GM23338 (cell line): ENCODE data around the gene RUSC2. TPM values are rescaled to one million over a fixed set of nuclear protein-coding genes. Genes with fewer than 3 reads are reported as not detected.

Experiments used
- ATAC-seq: fragments of 200-7000 bp; cut with Tn5 transposase; 3 replicates; pipeline ENCODE4 v1.9.1; 2020
- DNase-seq: peaks from one replicate; pipeline ENCODE4 v3.0.0-alpha.2; 2015; ENCODE audit warnings: low spot score
- H2AFZ ChIP-seq: fragments of 200-600 bp; sonication (generic); 2 replicates; pipeline ENCODE4 v1.8.0; 2016; ENCODE audit warnings: antibody characterized with exemption, mild to moderate bottlenecking, moderate library complexity
- H3F3A ChIP-seq: fragments of 200-600 bp; sonication (generic); replicated peaks from 2 replicates; pipeline ENCODE4 v1.8.0; 2017; ENCODE audit warnings: antibody characterized with exemption, mixed run types, low read depth
- H3K27ac ChIP-seq: fragments of 200-600 bp; sonication (generic); 2 replicates; pipeline ENCODE4 v1.6.1; 2016; ENCODE audit warnings: low read depth
- H3K27me3 ChIP-seq: fragments of 200-600 bp; sonication (generic); 2 replicates; pipeline ENCODE4 v1.8.0; 2016; ENCODE audit warnings: mild to moderate bottlenecking, mixed run types, moderate library complexity; ENCODE audit not compliant: insufficient read depth
- H3K36me3 ChIP-seq: fragments of 200-600 bp; sonication (generic); 2 replicates; pipeline ENCODE4 v1.8.0; 2016; ENCODE audit warnings: mild to moderate bottlenecking; ENCODE audit not compliant: insufficient read depth
- H3K4me1 ChIP-seq: fragments of 200-600 bp; sonication (generic); 2 replicates; pipeline ENCODE4 v1.8.0; 2016; ENCODE audit warnings: mild to moderate bottlenecking, moderate library complexity; ENCODE audit not compliant: insufficient read depth
- H3K4me2 ChIP-seq: fragments of 200-600 bp; sonication (generic); 2 replicates; pipeline ENCODE4 v1.7.1; 2017; ENCODE audit warnings: mixed run types
- H3K4me3 ChIP-seq: fragments of 200-600 bp; sonication (generic); 2 replicates; pipeline ENCODE4 v1.6.1; 2016; ENCODE audit warnings: mixed run types
- H3K79me2 ChIP-seq: fragments of 200-600 bp; sonication (generic); replicated peaks from 2 replicates; pipeline ENCODE4 v1.8.0; 2017; ENCODE audit warnings: mild to moderate bottlenecking; ENCODE audit not compliant: insufficient read depth
- H3K9me2 ChIP-seq: fragments of 200-600 bp; sonication (generic); 2 replicates; pipeline ENCODE4 v1.8.0; 2017; ENCODE audit not compliant: insufficient read depth
- H4K20me1 ChIP-seq: fragments of 200-600 bp; sonication (generic); replicated peaks from 2 replicates; pipeline ENCODE4 v1.8.0; 2017; ENCODE audit warnings: mild to moderate bottlenecking; ENCODE audit not compliant: insufficient read depth
- H3K27ac Mint-ChIP-seq: 2 replicates; pipeline ENCODE4 v1.8.0; 2020; ENCODE audit warnings: inconsistent platforms, mild to moderate bottlenecking, moderate library complexity, mixed read lengths
- H3K27me3 Mint-ChIP-seq: 3 replicates; pipeline ENCODE4 v1.8.0; 2022; ENCODE audit warnings: low read depth, mild to moderate bottlenecking, moderate library complexity, mixed read lengths, inconsistent platforms; ENCODE audit not compliant: insufficient read depth, poor library complexity
- H3K36me3 Mint-ChIP-seq: 3 replicates; pipeline ENCODE4 v1.8.0; 2021; ENCODE audit warnings: low read depth, mild to moderate bottlenecking, inconsistent platforms, moderate library complexity, mixed read lengths
- H3K4me1 Mint-ChIP-seq: 3 replicates; pipeline ENCODE4 v1.8.0; 2020; ENCODE audit warnings: mild to moderate bottlenecking, inconsistent platforms, mixed read lengths
- H3K4me3 Mint-ChIP-seq: 3 replicates; pipeline ENCODE4 v1.8.0; 2021; ENCODE audit warnings: moderate library complexity, mild to moderate bottlenecking, inconsistent platforms, mixed read lengths
- H3K9me3 Mint-ChIP-seq: 3 replicates; pipeline ENCODE4 v1.8.0; 2020; ENCODE audit warnings: moderate library complexity, mild to moderate bottlenecking, inconsistent platforms, mixed read lengths
- CREB1 ChIP-seq: fragments of 250-450 bp; sonication (Bioruptor Pico); IDR thresholded peaks from 2 replicates; pipeline ENCODE4 v1.5.0; 2020; ENCODE audit warnings: low read depth, mild to moderate bottlenecking, moderate library complexity
- CTCF ChIP-seq, 2 experiments: fragments of 200-600 bp in 1 of 2; sonication (generic) in 1 of 2; conservative IDR thresholded peaks; 2 replicates each; pipeline versions ENCODE4 v1.5.1 to v1.6.1; 2016 to 2017; ENCODE audit warnings: antibody characterized with exemption in 2 of 2, low read depth in 2 of 2, mild to moderate bottlenecking in 2 of 2, moderate library complexity in 1 of 2
- ETS1 ChIP-seq: IDR thresholded peaks from 2 replicates; pipeline ENCODE4 v1.6.1; 2016; ENCODE audit warnings: antibody characterized with exemption
- EZH2 ChIP-seq: fragments of 200-600 bp; sonication (generic); IDR thresholded peaks from one replicate; pipeline ENCODE4 v1.8.0; 2017; ENCODE audit warnings: antibody characterized with exemption, mild to moderate bottlenecking, low read depth; ENCODE audit not compliant: unreplicated experiment
- EZH2phosphoT487 ChIP-seq: fragments of 200-600 bp; sonication (generic); IDR thresholded peaks from one replicate; pipeline ENCODE4 v1.8.1; 2018; ENCODE audit warnings: antibody characterized with exemption; ENCODE audit not compliant: unreplicated experiment
- JUNB ChIP-seq: IDR thresholded peaks from one replicate; pipeline ENCODE4 v1.6.1; 2016; ENCODE audit warnings: antibody characterized with exemption; ENCODE audit not compliant: unreplicated experiment
- NANOG ChIP-seq: IDR thresholded peaks from 2 replicates; pipeline ENCODE4 v1.6.1; 2016; ENCODE audit warnings: antibody characterized with exemption, borderline replicate concordance
- POLR2AphosphoS5 ChIP-seq: IDR thresholded peaks from 2 replicates; pipeline ENCODE4 v1.6.1; 2016; ENCODE audit warnings: antibody characterized with exemption, low read depth
- REST ChIP-seq: IDR thresholded peaks from one replicate; pipeline ENCODE4 v1.6.1; 2018; ENCODE audit warnings: antibody characterized with exemption; ENCODE audit not compliant: unreplicated experiment
- STAT1 ChIP-seq: IDR thresholded peaks from one replicate; pipeline ENCODE4 v1.6.1; 2016; ENCODE audit warnings: antibody characterized with exemption; ENCODE audit not compliant: unreplicated experiment
- ZNF114 ChIP-seq: fragments of 250-450 bp; sonication (Bioruptor Pico); IDR thresholded peaks from 2 replicates; pipeline ENCODE4 v1.5.0; 2020; ENCODE audit warnings: mild to moderate bottlenecking, moderate library complexity
- ZNF331 ChIP-seq: fragments of 250-450 bp; sonication (Bioruptor Pico); IDR thresholded peaks from 2 replicates; pipeline ENCODE4 v1.5.0; 2020; ENCODE audit warnings: low read depth, mild to moderate bottlenecking, moderate library complexity
- ZNF462 ChIP-seq: fragments of 250-450 bp; sonication (Bioruptor Pico); IDR thresholded peaks from 2 replicates; pipeline ENCODE4 v1.5.0; 2020; ENCODE audit warnings: mild to moderate bottlenecking, moderate library complexity
- polyA plus RNA-seq: library from polyadenylated mRNA; unstranded; fragments of >200 nt; fragmentation: Nextera tagmentation; extraction: Ambion mirVana; gene quantifications from 2 replicates; pipeline ENCODE4 v1.2.1, GENCODE V29; 2016
- total RNA-seq: library from RNA; depleted of rRNA; stranded (reverse); fragments of >200 nt; shearing (Covaris generic); gene quantifications from 2 replicates; pipeline ENCODE4 v1.2.3, GENCODE V29; 2014

Gene RUSC2
- total and polyA plus RNA-seq, 2 experiments from 2014 or later: 3.0 to 8.2 TPM

- H3K4me1 Mint-ChIP-seq: no peaks in the 10 kb centered on the region
- H3K27ac Mint-ChIP-seq: no peak overlapping the region
- no peaks in the 10 kb centered on the region for H3K9me2 ChIP-seq
- H3K79me2 ChIP-seq: no peaks in the 10 kb centered on the region
- no peaks in the 10 kb centered on the region for H3K36me3 ChIP-seq
- H3K27me3 Mint-ChIP-seq: peaks cover 2% of the 10 kb centered on the region
- H4K20me1 ChIP-seq: no peaks in the 10 kb centered on the region
- no peaks in the 10 kb centered on the region for H3K4me1 ChIP-seq
- H3K9me3 Mint-ChIP-seq: no peaks in the 10 kb centered on the region
- ATAC-seq (no peak), DNase-seq (no peak)
- TF ChIP-seq NANOG (no peak), JUNB (no peak), EZH2phosphoT487 (no peak), ZNF114 (CRISPR knock-in tag) (no peak), ZNF462 (CRISPR knock-in tag) (no peak), ETS1 (no peak), EZH2 (no peak), CTCF (conservative IDR thresholded peaks at IDR 0.05; ENCODE audit: low read depth in 2 of 2) (no peak), REST (no peak), ZNF331 (CRISPR knock-in tag) (no peak), POLR2AphosphoS5 (no peak), CREB1 (CRISPR knock-in tag) (no peak), STAT1 (no peak)
- no peaks in the 10 kb centered on the region for H3K36me3 Mint-ChIP-seq
- H3K27me3 ChIP-seq: no peaks in the 10 kb centered on the region
- no peak overlapping the region for H3K27ac ChIP-seq
- H3K4me3 Mint-ChIP-seq: no peak overlapping the region
- no peak overlapping the region for H3K4me3 ChIP-seq
- peak overlapping the region; percentile 86; the same call in 1 of the 2 replicates for H2AFZ ChIP-seq
- no peak overlapping the region for H3K4me2 ChIP-seq
- no peaks in the 10 kb centered on the region for H3F3A ChIP-seq
Observed at GRCh38 chr9:35482071-35482470, 7.8 kb upstream of the RUSC2 start.
